ENCODE results near the gene RABL2B. TPM values are rescaled to one million over a fixed set of nuclear protein-coding genes. Genes with fewer than 3 reads are reported as not detected.

Gene RABL2B
- total RNA-seq, 1 experiment from 2014 or later = 6.6 TPM

DNA sequence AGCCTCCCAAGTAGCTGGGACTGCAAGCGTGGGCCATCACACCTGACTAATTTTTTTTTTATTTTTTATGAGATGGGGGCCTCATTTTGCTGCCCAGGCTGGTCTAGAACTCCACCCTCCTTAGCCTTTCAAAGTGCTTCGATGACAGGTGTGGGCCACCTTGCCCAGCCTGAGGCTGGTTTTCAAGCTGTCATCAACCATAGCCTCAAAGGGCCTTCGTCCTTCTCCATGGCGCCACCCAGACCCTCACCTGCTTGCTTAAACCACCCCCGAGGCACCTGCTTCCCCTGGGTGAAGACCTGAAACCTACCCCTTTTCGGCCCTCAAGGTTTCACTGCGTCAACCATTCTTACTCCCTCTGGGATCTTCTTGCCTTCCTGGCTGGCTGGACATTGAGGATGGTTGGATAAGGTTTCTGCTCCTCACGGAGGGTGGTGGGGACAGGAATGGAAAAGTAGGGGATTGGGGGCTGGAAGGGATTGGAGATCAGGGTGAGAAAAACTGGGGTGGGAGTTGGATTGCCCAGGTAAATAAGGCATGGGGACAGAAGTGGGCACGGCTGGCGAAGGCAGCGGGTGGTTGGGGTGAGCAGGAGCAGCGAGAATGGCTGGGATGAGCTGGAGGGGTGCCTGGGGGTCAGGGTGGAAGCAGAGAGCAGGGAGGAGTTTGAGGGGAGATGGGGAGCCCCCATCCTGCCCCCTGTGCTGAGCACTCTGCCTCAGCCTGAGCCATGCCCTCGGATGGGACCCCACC is 48.3 kb downstream of the RABL2B start:
- TF ChIP-seq EZH2 (IDR thresholded peaks at IDR 0.05; ENCODE audit: low read length, unreplicated experiment) (no peak), EZH2phosphoT487 (IDR thresholded peaks at IDR 0.05; ENCODE audit: borderline replicate concordance, low read length) (no peak)
- TF ChIP-seq, protein P1, sequence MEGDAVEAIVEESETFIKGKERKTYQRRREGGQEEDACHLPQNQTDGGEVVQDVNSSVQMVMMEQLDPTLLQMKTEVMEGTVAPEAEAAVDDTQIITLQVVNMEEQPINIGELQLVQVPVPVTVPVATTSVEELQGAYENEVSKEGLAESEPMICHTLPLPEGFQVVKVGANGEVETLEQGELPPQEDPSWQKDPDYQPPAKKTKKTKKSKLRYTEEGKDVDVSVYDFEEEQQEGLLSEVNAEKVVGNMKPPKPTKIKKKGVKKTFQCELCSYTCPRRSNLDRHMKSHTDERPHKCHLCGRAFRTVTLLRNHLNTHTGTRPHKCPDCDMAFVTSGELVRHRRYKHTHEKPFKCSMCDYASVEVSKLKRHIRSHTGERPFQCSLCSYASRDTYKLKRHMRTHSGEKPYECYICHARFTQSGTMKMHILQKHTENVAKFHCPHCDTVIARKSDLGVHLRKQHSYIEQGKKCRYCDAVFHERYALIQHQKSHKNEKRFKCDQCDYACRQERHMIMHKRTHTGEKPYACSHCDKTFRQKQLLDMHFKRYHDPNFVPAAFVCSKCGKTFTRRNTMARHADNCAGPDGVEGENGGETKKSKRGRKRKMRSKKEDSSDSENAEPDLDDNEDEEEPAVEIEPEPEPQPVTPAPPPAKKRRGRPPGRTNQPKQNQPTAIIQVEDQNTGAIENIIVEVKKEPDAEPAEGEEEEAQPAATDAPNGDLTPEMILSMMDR (conservative IDR thresholded peaks at IDR 0.05; ENCODE audit: low read depth, low read length) = no peak
- Histone ChIP-seq H3K4me3 (ENCODE audit: low read length) (no peak overlapping the region), H3K9ac (ENCODE audit: low read length) (no peak overlapping the region), H3K4me2 (ENCODE audit: low read length) (no peak overlapping the region), H4K20me1 (ENCODE audit: low read length) (no peaks in the 10 kb centered on the region), H3F3A (ENCODE audit: low read length, unreplicated experiment) (no peaks in the 10 kb centered on the region), H3K79me2 (ENCODE audit: low read length) (no peaks in the 10 kb centered on the region), H3K36me3 (ENCODE audit: low read depth, low read length) (no peaks in the 10 kb centered on the region), H3K27me3 (ENCODE audit: low read length) (no peaks in the 10 kb centered on the region), H3K9me3 (ENCODE audit: low read length) (no peaks in the 10 kb centered on the region), H3K9me2 (replicated peaks; ENCODE audit: low read length) (no peaks in the 10 kb centered on the region), H2AFZ (ENCODE audit: low read length) (no peak overlapping the region), H3K27ac (ENCODE audit: low read length) (no peak overlapping the region), H3K4me1 (ENCODE audit: insufficient read depth, low read length) (no peaks in the 10 kb centered on the region; the same call in 1 of the 2 replicates)
- ChIA-PET CTCF (no interaction called here), POLR2A (ENCODE audit: unreplicated experiment) (no interaction called here)
- intact Hi-C loops (cut with micrococcal nuclease) = no loop called here
- BruUV-seq (replicated peaks) = no TSS peak
- DNase-seq = no peak
- no peak for ATAC-seq

DNA sequence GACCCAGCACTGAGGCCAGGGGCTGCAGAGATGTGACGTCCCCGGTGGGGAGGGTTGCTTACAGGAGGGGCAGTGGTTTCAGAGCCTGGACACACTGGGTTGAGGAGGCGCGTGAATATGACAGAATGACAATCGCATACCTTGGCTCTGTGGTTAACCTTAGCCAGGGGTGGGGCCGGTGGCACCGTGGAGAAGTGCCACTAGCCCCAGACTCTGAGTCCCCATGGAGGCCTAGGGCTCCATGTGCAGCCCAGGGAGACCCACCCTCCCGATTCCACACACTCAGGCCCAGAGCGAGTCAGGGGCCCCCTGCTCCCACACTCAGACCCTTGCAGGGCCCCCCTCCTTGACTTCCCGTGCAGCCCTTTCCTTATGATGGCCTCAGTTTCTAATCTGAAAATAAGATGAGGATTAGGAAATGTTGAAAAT is 49.1 kb downstream of the RABL2B start:
- Histone ChIP-seq H3K4me2 (ENCODE audit: low read length) (no peak overlapping the region), H3K36me3 (ENCODE audit: low read depth, low read length) (no peaks in the 10 kb centered on the region), H3K4me3 (ENCODE audit: low read length) (no peak overlapping the region), H3K27ac (ENCODE audit: low read length) (no peak overlapping the region), H3K79me2 (ENCODE audit: low read length) (no peaks in the 10 kb centered on the region), H3K27me3 (ENCODE audit: low read length) (no peaks in the 10 kb centered on the region), H3K9ac (ENCODE audit: low read length) (no peak overlapping the region), H3K9me3 (ENCODE audit: low read length) (no peaks in the 10 kb centered on the region), H3K4me1 (ENCODE audit: insufficient read depth, low read length) (no peaks in the 10 kb centered on the region; the same call in 1 of the 2 replicates), H2AFZ (ENCODE audit: low read length) (no peak overlapping the region), H4K20me1 (ENCODE audit: low read length) (no peaks in the 10 kb centered on the region), H3F3A (ENCODE audit: low read length, unreplicated experiment) (no peaks in the 10 kb centered on the region), H3K9me2 (replicated peaks; ENCODE audit: low read length) (no peaks in the 10 kb centered on the region)
- TF ChIP-seq, protein P1 (conservative IDR thresholded peaks at IDR 0.05; ENCODE audit: low read depth, low read length) = no peak
- no peak for TF ChIP-seq EZH2 (IDR thresholded peaks at IDR 0.05; ENCODE audit: low read length, unreplicated experiment)
- no peak for TF ChIP-seq EZH2phosphoT487 (IDR thresholded peaks at IDR 0.05; ENCODE audit: borderline replicate concordance, low read length)
- intact Hi-C loops (cut with micrococcal nuclease) = no loop called here
- POLR2A ChIA-PET (ENCODE audit: unreplicated experiment) = no interaction called here
- BruUV-seq (replicated peaks) = no TSS peak
- CTCF ChIA-PET = no interaction called here
- DNase-seq (no peak), ATAC-seq (no peak)
